Tibial nerve (tissue), 4 donors: ENCODE measurements around the gene RPTOR.

ENCODE experiments used
- EP300 ChIP-seq, 2 donors: sonication (generic); formaldehyde crosslinking; IDR thresholded peaks; one replicate each; pipeline ENCODE4 v1.6.1; 2017; ENCODE audit warnings: antibody characterized with exemption in 2 of 2, mild to moderate bottlenecking in 1 of 2
- TF ChIP-seq, protein P1 (sequence below), 5 experiments: fragments of 200-600 bp in 3 of 5; fragments of 450-650 bp in 2 of 5; sonication (generic) in 3 of 5; IDR thresholded peaks; one replicate each; pipeline ENCODE4 v1.5.1; 2016 to 2019; ENCODE audit warnings: antibody characterized with exemption in 5 of 5, mild to moderate bottlenecking in 3 of 5, moderate library complexity in 2 of 5

DNA sequence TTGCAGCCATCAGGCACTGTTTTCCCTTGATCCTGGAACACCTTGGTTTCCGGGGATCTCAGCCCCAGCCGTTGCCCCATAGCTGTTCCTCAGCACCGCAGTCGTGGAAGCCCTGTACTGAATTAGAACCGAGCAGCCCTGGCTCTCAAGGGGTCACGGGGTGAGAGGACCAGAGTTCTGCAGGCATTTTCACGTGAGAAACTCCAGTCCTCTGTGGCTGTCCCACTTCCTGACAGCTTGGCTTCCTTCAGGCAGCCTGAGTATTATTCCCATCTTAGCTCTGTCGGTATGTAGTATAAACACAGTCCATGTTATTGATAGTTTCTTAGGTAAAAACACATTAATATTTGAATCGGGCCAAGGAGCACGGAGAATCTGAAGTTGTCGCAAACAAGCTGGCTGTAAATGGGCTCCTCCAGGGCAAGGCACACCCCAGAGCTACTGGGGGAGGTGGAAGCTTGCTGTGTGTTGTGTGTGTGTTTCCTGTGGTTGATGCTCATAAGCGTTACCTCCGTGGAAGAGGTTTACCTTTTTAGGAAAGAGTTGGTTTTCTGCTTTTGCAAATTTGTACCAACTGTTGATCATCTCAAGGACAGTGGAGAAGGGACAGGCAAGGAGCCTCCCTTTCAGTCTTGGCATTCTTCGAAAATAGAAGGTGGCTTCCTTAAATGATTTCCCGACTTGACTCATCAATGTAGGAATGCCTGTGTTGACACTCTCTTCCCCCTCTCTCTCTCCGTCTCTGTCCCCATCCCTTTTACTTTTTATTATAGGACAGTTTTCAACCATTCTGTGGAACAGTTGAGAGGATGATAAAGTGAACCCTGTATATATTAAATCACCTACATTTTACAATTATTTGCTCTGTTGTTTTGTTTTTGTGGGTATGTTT lies 238.1 kb downstream of the RPTOR start:
- TF ChIP-seq, protein P1, sequence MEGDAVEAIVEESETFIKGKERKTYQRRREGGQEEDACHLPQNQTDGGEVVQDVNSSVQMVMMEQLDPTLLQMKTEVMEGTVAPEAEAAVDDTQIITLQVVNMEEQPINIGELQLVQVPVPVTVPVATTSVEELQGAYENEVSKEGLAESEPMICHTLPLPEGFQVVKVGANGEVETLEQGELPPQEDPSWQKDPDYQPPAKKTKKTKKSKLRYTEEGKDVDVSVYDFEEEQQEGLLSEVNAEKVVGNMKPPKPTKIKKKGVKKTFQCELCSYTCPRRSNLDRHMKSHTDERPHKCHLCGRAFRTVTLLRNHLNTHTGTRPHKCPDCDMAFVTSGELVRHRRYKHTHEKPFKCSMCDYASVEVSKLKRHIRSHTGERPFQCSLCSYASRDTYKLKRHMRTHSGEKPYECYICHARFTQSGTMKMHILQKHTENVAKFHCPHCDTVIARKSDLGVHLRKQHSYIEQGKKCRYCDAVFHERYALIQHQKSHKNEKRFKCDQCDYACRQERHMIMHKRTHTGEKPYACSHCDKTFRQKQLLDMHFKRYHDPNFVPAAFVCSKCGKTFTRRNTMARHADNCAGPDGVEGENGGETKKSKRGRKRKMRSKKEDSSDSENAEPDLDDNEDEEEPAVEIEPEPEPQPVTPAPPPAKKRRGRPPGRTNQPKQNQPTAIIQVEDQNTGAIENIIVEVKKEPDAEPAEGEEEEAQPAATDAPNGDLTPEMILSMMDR (IDR thresholded peaks at IDR 0.05): no peak
- TF ChIP-seq EP300 (IDR thresholded peaks at IDR 0.05): no peak
